Measurements from ENCODE around the gene PNPLA7. TPM values are rescaled to one million over a fixed set of nuclear protein-coding genes. Genes with fewer than 3 reads are reported as not detected.

Gene PNPLA7
- total and polyA plus RNA-seq, 4 donors = 0.79 to 8.9 (median 7.7) TPM

Other genes starting within 250 kb of the PNPLA7 start
- gene NRARP, start 248.1 kb downstream of the PNPLA7 start, total RNA-seq = 10 to 100 TPM in 1 of 2 donors, 1 to 10 TPM in 1; 5.2 to 10.8 TPM
- gene NRARP, start 248.1 kb downstream of the PNPLA7 start, polyA plus RNA-seq = 1 to 10 TPM; 2.1 to 6.4 TPM
- 10 to 100 TPM; 17.5 to 21.5 TPM for gene EXD3, start 127.2 kb downstream of the PNPLA7 start, total RNA-seq
- gene EXD3, start 127.2 kb downstream of the PNPLA7 start, polyA plus RNA-seq = 10 to 100 TPM in 1 of 2 donors, 1 to 10 TPM in 1; 8.6 to 30.5 TPM
- 10 to 100 TPM in 1 of 2 donors, 1 to 10 TPM in 1; 3.1 to 10.1 TPM for gene NOXA1, start 127.0 kb downstream of the PNPLA7 start, total RNA-seq
- 10 to 100 TPM in 1 of 2 donors, 1 to 10 TPM in 1; 2.1 to 11.7 TPM for gene NOXA1, start 127.0 kb downstream of the PNPLA7 start, polyA plus RNA-seq
- under 1 TPM; 0.14 to 0.28 TPM for gene ENTPD8, start 109.0 kb downstream of the PNPLA7 start, total RNA-seq
- gene ENTPD8, start 109.0 kb downstream of the PNPLA7 start, polyA plus RNA-seq = under 1 TPM; 0.08 to 0.45 TPM
- 10 to 100 TPM; 13.8 to 34.1 TPM for gene NSMF, start 91.1 kb downstream of the PNPLA7 start, total RNA-seq
- 10 to 100 TPM; 26.1 to 39.8 TPM for gene NSMF, start 91.1 kb downstream of the PNPLA7 start, polyA plus RNA-seq
- 10 to 100 TPM; 24.2 to 55.2 TPM for gene MRPL41, start 1.5 kb upstream of the PNPLA7 start, total RNA-seq
- 100 to 1,000 TPM in 1 of 2 donors, 10 to 100 TPM in 1; 51.3 to 110 TPM for gene MRPL41, start 1.5 kb upstream of the PNPLA7 start, polyA plus RNA-seq
- 10 to 100 TPM; 28.0 to 36.5 TPM for gene DPH7, start 28.5 kb upstream of the PNPLA7 start, total RNA-seq
- gene DPH7, start 28.5 kb upstream of the PNPLA7 start, polyA plus RNA-seq = 10 to 100 TPM; 23.6 to 32.6 TPM
- gene ZMYND19, start 40.1 kb upstream of the PNPLA7 start, total RNA-seq = 10 to 100 TPM; 11.4 to 25.5 TPM
- gene ZMYND19, start 40.1 kb upstream of the PNPLA7 start, polyA plus RNA-seq = 10 to 100 TPM; 15.4 to 29.1 TPM
- gene ARRDC1, start 55.3 kb upstream of the PNPLA7 start, total RNA-seq = 10 to 100 TPM; 57.4 to 94.8 TPM
- gene ARRDC1, start 55.3 kb upstream of the PNPLA7 start, polyA plus RNA-seq = 100 to 1,000 TPM in 1 of 2 donors, 10 to 100 TPM in 1; 94.4 to 137 TPM
- gene EHMT1, start 68.6 kb upstream of the PNPLA7 start, total RNA-seq = 10 to 100 TPM; 76.4 to 91.5 TPM
- gene EHMT1, start 68.6 kb upstream of the PNPLA7 start, polyA plus RNA-seq = 10 to 100 TPM; 32.2 to 39.9 TPM

Data from lung (tissue), 4 donors.